Measurements from ENCODE around the gene CCM2L. TPM values are rescaled to one million over a fixed set of nuclear protein-coding genes. Genes with fewer than 3 reads are reported as not detected.

The CCM2L gene
- 9.2 TPM for total RNA-seq
- long read RNA-seq, partial matches to known transcripts, result 5 of 13 reads
- long read RNA-seq, other reads (novel, unspliced or antisense), result 6 of 13 reads

DNA sequence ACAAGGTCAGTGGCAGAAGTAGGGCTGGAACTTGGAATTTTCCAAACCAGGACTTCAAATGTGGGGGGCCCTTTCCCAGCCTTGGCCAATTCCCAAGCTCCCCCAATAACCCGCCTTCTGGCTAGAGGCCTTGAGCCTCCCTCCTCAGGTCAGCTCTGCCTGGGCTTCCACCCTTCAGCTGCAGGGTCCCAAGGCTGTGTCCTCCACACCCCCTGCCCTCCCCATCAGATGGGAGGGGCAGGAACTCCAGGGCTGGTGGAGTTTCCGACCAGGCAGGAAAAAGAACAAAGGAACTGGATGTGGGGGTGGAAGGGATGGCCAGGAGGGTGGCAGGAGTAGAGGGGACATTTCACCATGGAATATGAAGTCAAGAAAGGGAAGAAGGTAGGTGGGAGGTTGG is at the start of gene CCM2L:
Gene CCM2L, plus strand, starts transcription at position 338 of the 400 bp plus-strand sequence. Its CDS starts 17 bp downstream, at position 355.
- ATAC-seq, result peak; percentile 69
- DNase-seq, result peak; percentile 48
- intact Hi-C loops (cut with micrococcal nuclease), result no loop called here

DNA sequence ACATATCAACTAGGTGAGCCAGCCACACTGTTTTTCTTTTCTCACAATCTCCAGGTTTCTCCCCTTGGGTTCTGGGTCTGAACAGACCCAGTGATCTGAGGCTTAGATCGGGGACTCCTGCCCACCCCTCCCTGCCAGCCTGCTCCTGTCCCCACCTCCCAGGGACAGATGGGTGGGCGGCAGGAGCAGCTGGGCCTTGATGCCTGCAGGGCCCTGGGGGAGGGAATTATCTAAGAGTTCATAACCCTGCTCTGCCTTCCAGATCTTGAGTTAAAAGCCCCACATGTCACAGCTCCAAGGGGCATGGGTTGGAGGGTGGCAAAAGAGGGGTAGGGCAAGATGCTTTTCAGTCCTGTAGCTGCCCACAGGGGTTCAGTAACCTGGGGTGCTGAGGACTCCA is 47.5 kb upstream of the CCM2L start:
- no peak for DNase-seq
- intact Hi-C loops (cut with micrococcal nuclease), result no loop called here
- no peak for ATAC-seq

DNA sequence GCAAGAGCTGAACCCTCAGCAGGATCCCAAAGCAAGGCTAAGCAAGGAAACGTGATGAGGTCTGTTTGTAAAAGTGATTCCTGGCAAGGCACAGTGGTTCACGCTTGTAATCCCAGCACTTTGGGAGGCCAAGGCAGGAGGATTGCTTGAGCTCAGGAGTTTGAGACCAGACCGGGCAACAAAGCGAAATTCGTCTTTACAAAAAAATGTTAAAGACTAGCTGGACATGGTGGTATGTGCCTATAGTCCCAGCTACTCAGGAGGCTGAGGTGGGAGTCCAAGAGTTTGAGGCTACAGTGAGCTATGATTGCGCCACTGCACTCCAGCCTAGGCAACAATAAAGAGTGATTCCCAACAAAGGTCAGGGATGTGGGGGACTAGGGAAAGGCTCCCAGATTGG is 46.3 kb upstream of the CCM2L start:
- no peak for ATAC-seq
- no peak for DNase-seq
- intact Hi-C loops (cut with micrococcal nuclease), result no loop called here

DNA sequence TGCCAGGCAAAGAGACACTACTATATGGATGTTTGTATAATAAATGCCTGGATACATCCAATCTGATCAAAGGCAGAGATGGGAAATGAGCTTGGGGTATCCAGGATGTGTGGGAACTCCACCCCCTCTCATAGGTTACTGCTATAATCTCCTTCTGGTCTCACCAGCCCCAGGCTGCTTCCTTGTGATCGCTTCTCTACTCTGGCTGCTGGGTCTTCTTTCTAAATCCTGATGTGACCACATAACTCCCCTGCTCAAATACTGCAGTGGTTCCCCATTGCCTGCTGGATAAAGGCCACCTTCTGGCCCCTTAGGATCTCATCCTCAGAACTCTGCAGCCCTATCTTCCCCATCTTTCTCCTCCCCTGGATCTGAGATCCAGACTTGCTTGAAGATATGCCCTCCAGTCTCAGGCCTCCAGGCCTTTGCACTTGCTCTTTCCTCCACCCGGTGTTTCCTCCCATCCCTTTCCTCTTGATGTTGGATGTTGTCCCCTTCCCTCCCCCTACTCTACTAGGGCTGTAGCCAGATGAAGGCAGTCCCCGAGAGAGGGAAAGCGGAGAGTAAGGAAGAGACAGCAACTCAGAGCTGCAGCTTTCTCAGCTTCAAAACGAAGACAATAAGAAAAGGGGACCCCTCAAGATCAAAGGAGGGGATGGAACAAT is 43.1 kb upstream of the CCM2L start:
- ATAC-seq (no peak), DNase-seq (no peak)
- intact Hi-C loops (cut with micrococcal nuclease), result no loop called here

DNA sequence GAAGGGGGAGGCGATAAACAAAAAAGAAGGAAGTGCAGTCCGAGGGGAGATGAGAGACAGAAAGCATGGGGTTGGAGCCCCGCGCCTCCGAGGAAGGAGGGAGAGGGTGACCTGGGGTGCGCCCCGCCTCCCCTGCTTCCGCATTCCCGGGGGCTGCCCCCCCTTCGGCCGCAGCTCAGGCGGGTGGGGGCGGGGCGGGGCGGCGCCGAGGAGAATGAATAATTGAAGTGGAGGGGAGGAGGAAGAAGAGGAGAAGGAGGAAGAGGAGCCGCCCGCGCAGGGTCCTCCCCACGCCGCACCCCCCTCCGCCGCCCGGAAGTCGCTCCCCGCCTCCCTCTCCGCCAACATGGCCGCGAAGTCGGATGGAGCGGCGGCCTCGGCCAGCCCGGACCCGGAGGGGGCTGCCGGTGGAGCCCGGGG is 42.4 kb upstream of the CCM2L start, which contains the start of gene XKR7:
Gene XKR7, plus strand, starts transcription at position 322 of the 420 bp plus-strand sequence. Its CDS starts 25 bp downstream, at position 347.
- ATAC-seq (no peak), DNase-seq (no peak)
- intact Hi-C loops (cut with micrococcal nuclease), result no loop called here

DNA sequence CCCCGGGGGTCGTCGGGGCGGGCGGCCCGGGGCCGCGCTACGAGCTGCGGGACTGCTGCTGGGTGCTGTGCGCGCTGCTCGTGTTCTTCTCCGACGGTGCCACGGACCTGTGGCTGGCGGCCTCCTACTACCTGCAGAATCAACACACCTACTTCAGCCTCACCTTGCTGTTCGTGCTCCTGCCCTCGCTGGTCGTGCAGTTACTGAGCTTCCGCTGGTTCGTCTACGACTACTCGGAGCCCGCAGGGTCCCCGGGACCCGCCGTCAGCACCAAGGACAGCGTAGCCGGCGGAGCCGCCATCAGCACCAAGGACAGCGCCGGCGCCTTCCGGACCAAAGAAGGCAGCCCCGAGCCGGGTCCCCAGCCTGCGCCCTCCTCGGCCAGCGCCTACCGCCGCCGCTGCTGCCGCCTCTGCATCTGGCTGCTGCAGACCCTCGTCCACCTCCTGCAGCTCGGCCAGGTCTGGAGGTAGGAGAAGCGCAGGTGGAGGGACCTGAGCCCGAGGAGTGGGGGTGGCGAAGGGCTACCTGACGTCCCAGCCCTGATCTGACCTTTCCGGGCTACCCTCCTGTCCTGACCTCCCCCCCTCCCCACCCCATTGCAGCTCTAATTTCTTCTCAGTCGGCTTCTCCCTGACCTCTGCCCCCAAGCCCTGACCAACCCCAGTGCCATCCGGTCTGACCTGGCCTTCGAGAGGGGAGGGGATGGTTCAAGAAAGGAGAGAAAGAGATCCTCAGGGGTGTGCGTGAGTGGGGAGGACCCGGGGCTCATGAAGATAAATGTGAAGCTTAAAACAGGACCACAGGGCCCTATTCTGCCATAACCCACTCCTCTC is 41.7 kb upstream of the CCM2L start:
- ATAC-seq (peak; percentile 95), DNase-seq (peak; percentile 83)
- intact Hi-C loops (cut with micrococcal nuclease), result no loop called here

DNA sequence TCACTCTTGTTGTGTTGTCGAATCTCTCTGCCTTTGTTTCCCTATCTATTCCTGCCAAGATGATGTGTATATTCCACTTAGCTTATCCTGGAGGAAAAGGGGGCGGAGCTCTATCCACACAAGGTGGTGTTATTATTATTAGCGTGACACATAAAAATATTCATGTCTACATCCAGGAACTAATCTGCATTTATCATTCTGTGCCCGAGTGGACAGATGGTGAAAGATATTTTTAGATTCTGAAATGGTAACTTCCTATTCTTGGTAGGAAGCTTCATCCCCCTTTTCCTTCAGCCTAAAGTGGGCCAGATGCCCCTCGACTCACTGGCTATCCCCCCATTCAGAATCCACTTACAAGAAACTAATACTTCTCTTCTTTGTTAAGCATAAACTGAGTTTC is 40.2 kb upstream of the CCM2L start:
- ATAC-seq (no peak), DNase-seq (no peak)
- intact Hi-C loops (cut with micrococcal nuclease), result no loop called here

DNA sequence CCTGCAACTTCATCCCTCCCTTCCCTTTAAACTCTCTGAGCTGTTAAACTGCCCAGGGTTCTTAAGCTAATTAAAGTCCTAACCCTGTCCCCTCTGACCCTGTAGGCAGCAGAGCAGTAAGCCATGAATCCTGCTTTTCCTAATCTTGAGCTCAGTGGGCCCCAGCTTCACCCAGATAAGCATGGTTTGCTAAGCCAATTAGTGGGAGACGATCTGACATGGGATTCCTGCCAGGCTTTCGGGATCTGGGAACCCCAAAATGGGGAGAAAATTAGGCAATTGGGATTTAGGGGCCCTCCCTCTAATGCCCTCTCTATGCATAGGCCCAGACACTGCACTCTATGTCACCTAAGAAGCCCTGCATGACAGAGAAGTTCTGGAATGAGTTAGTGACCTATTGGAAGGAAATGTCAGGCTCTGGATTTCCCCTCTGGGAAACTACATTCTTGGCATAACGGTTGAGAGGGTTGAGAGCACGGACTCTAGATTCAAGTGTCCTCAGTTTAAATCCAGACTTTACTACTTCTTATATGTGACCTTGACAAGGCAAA is 37.7 kb upstream of the CCM2L start:
- ATAC-seq (no peak), DNase-seq (no peak)
- intact Hi-C loops (cut with micrococcal nuclease), result no loop called here

DNA sequence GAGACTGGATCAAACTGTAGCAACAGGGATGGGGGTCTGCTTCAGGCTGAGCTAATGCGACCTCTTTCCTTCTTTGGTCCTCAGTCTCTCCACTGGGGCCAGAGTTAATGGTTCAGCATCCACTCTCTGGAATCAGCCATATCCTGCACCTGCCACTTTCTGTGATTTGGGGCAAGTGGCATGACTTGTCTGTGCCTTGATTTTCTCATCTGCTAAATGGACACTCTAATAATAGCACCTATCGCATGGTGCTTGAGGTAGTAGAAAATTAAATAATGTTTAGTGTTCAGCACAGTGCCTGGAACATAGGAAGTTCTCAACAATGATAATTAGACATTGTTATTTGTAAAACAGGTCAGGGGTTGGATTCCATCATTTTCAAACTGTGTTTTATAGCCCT is 35.9 kb upstream of the CCM2L start:
- intact Hi-C loops (cut with micrococcal nuclease), result no loop called here
- no peak for DNase-seq
- ATAC-seq, result no peak

DNA sequence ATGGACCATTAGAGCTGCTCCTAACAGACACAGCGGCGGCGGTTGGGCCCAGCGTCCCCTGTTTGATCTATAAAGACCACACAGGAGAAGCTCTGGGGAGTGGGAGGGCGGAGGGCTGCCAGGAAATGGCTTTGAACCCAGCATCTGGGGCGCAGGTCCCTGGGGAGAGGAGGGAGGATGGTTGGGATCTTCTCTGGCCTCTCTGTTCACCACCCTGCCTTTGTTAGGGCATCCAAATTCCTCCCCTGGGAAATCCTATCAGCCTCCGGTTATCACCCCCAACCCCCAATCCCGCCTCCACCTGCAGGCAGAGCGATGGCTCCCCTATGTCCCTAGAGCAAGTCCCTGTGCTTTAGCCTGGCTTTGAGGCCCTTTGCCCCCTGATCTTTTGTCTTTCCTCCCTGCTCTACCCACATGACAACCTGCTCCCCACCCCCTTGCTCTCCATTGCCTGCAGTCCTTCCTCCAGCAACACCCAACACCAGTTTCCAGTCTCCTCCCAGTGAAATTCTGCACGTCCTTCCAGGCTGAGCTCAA is 35.2 kb upstream of the CCM2L start:
- no peak for DNase-seq
- intact Hi-C loops (cut with micrococcal nuclease), result no loop called here
- ATAC-seq, result no peak

DNA sequence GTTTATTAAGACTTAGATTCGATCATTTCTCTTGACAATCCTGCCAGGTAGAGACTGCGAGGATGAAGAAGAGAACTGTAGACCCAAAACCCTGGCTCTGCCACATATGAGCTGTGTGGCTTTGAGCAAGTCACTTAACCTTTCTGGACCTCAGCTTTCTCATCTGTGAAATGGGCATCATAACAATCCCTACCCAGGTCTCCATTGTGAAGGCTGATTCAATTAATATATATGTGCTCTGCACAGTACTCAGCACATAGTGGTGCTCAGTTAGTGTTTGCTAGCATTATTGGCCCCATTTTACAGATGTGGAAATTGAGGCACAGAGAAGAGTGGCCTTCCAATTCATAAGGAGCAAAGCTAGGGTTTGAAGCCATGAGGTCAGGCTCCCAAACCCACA is 34.4 kb upstream of the CCM2L start:
- ATAC-seq (no peak), DNase-seq (no peak)
- intact Hi-C loops (cut with micrococcal nuclease), result no loop called here

DNA sequence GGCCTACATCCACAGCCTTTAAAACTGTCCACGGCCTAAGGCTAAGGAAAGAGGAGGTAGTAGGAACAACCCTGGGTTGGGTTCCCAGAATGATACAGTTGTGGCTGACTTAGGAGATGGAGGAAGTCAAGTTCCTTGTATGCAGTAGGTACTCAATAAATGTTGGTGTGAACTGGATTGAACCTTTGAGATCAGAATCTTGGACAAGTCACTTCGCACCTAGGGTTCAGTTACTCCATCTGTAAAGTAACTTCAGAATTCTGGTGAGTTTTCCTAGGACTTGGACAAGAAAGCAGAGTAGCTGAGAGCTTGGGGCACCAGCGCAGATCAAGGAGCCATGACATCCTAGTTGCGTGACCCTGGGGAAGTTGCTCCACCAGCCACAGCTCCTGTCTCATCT is 33.2 kb upstream of the CCM2L start:
- intact Hi-C loops (cut with micrococcal nuclease), result no loop called here
- ATAC-seq (no peak), DNase-seq (no peak)

DNA sequence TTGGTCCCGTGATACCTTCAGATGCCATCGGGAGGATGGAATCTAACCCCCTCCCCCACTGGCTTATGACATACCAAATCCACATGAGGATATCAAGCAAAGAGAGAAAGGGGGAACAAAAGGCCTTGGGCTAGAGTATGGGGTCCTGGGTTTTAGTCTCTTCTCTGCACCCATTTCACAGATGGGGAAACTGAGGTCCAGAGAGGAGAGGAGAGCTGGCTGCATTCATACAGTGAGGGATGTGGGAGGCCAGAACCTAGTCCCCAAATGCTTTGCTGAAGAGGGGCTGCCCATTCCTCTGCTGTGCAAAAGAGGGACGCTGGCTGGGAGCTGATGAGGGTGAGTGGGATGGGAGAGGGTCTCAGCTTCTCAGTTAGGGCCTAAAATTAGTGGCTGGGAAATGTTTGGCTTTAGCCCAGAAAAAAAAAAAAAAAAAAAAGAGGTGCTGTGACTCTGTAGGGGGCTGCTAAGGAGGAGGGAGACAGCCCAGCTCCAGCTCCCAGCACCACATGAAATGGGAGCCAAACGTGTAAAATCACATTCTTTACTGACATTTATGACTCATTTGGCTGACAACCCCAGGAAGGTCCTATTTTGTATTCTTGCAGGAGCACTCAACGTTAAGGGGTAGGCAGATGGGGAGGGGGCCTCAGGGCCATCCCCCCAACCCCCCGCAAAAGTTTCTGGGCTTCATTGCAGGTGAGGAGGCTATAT is 30.4 kb upstream of the CCM2L start:
- no peak for ATAC-seq
- no peak for DNase-seq
- intact Hi-C loops (cut with micrococcal nuclease), result no loop called here

DNA sequence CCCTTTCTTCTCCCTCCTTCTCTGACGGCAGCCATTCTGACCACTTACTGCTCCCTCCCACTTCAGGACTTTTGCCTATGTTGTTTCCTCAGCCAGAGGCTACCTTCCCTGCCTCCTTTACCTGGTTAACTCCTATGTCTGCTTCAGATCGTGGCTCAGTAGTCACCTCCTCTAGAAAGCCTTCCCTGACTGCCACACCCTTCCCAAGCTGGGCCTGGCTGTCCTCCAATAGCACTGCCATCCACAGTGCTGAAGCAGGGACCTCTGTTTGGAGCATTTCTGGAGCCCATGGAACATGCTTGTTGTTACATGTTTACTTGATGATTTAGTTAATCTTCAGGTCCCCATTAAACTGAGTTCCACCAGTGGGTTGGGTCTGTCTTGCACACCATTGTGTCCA is 28.5 kb upstream of the CCM2L start:
- ATAC-seq (no peak), DNase-seq (no peak)
- intact Hi-C loops (cut with micrococcal nuclease), result no loop called here

DNA sequence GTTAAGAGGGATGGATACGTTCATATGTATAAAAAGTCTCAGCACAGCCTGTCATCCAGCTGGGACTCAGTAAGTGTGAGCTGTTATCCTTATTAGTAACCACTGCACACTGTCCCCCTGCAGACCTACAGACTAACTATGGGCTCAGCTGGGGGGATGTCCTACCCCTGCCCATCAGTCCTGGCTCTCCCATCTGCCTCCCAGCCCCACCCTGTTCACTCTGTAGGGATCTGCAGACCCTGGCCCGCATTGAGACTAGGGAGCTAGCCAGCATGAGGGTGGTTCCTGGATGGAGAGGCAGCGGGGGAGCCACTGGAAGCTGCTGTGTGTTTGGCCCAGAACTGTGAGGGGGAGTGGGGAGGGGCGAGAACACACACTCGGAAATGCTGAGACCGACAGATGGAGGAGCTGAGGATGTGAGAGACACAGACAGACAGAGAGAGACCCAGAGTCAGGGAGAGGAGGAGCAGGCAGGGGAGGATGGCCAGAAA is 25.2 kb upstream of the CCM2L start:
- intact Hi-C loops (cut with micrococcal nuclease), result no loop called here
- no peak for ATAC-seq

DNA sequence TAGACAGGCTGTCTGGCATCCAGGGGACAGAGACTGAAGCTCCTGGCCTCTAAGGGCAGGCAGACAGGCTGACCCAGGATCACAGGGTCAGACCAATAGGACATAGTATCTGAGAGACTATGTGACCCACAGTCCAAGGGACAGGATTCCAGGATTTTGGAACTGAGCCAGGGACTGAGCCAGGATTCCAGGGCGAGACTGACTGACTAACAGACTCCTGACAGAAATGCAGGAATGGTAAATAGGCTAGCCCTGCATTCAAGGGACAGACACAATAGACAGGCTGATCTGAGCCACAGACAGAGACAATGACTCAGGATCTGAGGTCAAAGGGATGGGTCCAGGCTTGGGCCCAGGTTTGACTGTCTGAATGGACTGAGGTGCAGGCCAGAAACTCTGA is 22.5 kb upstream of the CCM2L start:
- ATAC-seq (no peak), DNase-seq (no peak)
- intact Hi-C loops (cut with micrococcal nuclease), result no loop called here

More for the DNA sequence above, 25.2 kb upstream of the CCM2L start:
- no peak for DNase-seq

DNA sequence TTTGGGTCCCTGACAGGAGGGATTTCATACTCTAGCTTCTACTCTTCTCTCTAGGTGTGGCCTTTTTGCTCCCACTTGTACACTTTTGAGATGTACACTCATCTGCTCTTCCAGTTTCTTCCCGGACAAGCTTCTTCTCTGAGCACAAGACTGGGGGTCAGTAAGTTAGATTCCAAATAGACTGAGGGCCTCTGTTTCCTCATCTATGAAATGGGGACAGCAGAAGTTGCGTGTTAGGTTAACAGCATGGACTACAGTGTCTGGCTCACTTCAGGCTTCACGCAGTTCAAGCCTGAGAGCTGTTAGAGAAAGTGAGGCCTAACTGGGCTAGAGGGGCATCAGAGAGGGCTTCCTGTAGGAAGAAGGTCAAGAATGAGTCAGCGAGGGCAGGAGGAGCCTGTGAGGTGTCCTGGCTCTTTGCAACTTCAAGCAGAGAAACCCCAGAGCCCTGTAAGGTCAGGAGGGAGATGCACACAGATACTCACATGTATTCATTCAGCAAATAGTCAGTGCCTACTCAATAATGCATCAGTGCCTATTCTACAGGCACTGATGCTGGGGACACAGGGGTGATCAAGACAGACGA is 21.7 kb upstream of the CCM2L start:
- intact Hi-C loops (cut with micrococcal nuclease), result no loop called here
- ATAC-seq, result no peak

DNA sequence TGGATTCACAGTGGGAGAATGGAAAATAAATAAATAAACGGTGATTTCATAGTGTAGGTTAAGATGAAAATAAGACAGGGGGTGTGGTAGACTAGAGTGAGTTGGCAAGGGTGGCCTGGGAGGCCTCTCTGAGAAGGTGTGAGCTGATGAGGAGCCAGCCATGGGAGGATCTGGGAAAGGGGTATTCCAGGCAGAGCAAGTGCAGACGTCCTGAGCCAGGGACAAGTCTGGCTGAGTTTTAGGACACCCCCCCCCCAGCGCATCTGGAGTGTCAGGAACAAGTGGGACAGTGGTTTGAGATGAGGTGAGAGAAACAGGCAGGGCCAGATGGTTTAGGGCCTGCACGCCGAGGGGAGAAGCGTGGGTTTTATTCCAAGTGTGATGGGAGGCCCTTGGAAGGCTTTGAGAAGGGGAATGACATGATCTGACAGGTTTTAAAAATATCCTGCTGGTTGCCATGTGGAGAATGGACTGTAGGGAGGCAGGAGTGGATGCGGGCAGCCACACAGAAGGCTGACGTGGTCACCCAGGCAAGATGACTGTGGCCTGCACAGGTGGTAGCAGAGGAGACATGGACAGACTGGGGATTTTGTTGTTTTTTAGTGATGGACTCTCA is 21.1 kb upstream of the CCM2L start:
- intact Hi-C loops (cut with micrococcal nuclease), result no loop called here
- ATAC-seq (no peak), DNase-seq (no peak)

More for the DNA sequence above, 21.7 kb upstream of the CCM2L start:
- DNase-seq, result no peak
